ENCODE data around the gene ANO2. TPM values are rescaled to one million over a fixed set of nuclear protein-coding genes. Genes with fewer than 3 reads are reported as not detected.

Gene ANO2
- total and polyA plus RNA-seq, 8 donors = 0.44 to 16.9 (median 3.8) TPM; not detected in 1

GRCh38 chr12:5514545-5514944, 430.5 kb downstream of the ANO2 start:
- no peak overlapping the region for H3K4me3 ChIP-seq
- TF ChIP-seq, protein P1, sequence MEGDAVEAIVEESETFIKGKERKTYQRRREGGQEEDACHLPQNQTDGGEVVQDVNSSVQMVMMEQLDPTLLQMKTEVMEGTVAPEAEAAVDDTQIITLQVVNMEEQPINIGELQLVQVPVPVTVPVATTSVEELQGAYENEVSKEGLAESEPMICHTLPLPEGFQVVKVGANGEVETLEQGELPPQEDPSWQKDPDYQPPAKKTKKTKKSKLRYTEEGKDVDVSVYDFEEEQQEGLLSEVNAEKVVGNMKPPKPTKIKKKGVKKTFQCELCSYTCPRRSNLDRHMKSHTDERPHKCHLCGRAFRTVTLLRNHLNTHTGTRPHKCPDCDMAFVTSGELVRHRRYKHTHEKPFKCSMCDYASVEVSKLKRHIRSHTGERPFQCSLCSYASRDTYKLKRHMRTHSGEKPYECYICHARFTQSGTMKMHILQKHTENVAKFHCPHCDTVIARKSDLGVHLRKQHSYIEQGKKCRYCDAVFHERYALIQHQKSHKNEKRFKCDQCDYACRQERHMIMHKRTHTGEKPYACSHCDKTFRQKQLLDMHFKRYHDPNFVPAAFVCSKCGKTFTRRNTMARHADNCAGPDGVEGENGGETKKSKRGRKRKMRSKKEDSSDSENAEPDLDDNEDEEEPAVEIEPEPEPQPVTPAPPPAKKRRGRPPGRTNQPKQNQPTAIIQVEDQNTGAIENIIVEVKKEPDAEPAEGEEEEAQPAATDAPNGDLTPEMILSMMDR (IDR thresholded peaks at IDR 0.05) = no peak
- TF ChIP-seq POLR2AphosphoS5 (IDR thresholded peaks at IDR 0.05) (no peak), POLR2A (IDR thresholded peaks at IDR 0.05) (no peak)
- H3K4me1 ChIP-seq = peaks cover 0 to 15% (median 6%) of the 10 kb centered on the region in 4 donors
- WGBS, 5 donors = 82 to 97% (median 92%) methylated on average over 4 of the region's 4 CpGs
- peaks cover 0 to 9% (median 0%) of the 10 kb centered on the region in 3 donors for H3K27me3 ChIP-seq
- intact Hi-C loops (cut with DNase I; ENCODE audit: low total_unique reads) = no loop called here
- no peaks in the 10 kb centered on the region for H3K36me3 ChIP-seq
- no peak for DNase-seq
- no peaks in the 10 kb centered on the region for H3K9me3 ChIP-seq
- no peak overlapping the region for H3K27ac ChIP-seq

DNA sequence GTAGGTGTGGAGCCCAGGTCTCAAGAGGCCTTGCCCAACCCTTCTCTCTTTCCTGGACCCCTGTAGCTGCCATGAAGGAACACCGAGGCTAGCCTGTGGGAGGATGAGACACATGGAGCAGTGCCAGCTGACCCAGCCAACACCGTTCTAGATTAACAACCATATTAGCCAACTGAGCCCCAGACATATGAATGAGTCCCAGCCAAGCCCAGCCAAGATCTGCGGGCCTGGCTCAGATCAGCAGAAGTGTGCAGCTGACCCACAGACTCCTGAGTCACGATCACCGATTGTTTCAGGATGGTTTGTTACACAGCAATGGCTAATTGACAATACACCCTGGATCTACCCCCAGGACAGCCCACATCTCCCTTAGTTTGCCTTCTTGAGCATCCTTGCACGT, 431.0 kb downstream of the ANO2 start:
- intact Hi-C loops (cut with DNase I; ENCODE audit: low total_unique reads) = no loop called here
- DNase-seq = no peak
- 71 to 85% (median 82%) methylated on average over 6 of the region's 6 CpGs for WGBS, 5 donors

GRCh38 chr12:5513406-5513805, 431.7 kb downstream of the ANO2 start:
- TF ChIP-seq EP300 (IDR thresholded peaks at IDR 0.05) (no peak), POLR2A (IDR thresholded peaks at IDR 0.05) (no peak), POLR2AphosphoS5 (IDR thresholded peaks at IDR 0.05) (no peak)
- TF ChIP-seq, protein P1 (IDR thresholded peaks at IDR 0.05) = no peak
- H3K36me3 ChIP-seq = no peaks in the 10 kb centered on the region
- no peaks in the 10 kb centered on the region for H3K9me3 ChIP-seq
- 82 to 95% (median 94%) methylated on average over 4 of the region's 4 CpGs for WGBS, 5 donors
- H3K4me3 ChIP-seq = no peak overlapping the region
- intact Hi-C loops (cut with DNase I; ENCODE audit: low total_unique reads) = no loop called here
- peaks cover 0 to 15% (median 6%) of the 10 kb centered on the region in 4 donors for H3K4me1 ChIP-seq
- H3K27ac ChIP-seq = no peak overlapping the region
- no peak for DNase-seq
- H3K27me3 ChIP-seq = peaks cover 0 to 9% (median 0%) of the 10 kb centered on the region in 3 donors

More for the DNA sequence above, 431.0 kb downstream of the ANO2 start:
- Histone ChIP-seq H3K4me1 (peaks cover 0 to 15% (median 6%) of the 10 kb centered on the region in 4 donors), H3K4me3 (no peak overlapping the region), H3K27me3 (peaks cover 0 to 9% (median 0%) of the 10 kb centered on the region in 3 donors), H3K36me3 (no peaks in the 10 kb centered on the region), H3K9me3 (no peaks in the 10 kb centered on the region), H3K27ac (no peak overlapping the region)
- TF ChIP-seq, protein P1 (IDR thresholded peaks at IDR 0.05) = no peak
- TF ChIP-seq EP300 (IDR thresholded peaks at IDR 0.05) (no peak), POLR2AphosphoS5 (IDR thresholded peaks at IDR 0.05) (no peak), POLR2A (IDR thresholded peaks at IDR 0.05) (no peak)

Small RNA genes within 50 kb of the gene (small RNA-seq; reads per million reads assigned to genes)
- 0 reads per million in 4 donors for gene AC137627.1

Other genes with a start within 250 kb of the ANO2 start
- gene VWF, start 179.4 kb upstream of the ANO2 start, total RNA-seq = 100 to 1,000 TPM in 1 of 5 donors, 10 to 100 TPM in 4; 49.0 to 103 (median 69.6) TPM
- gene VWF, start 179.4 kb upstream of the ANO2 start, polyA plus RNA-seq = 10 to 100 TPM in 1 of 3 donors, 1 to 10 TPM in 2; 3.1 to 22.7 (median 3.2) TPM

All from stomach (tissue), 9 donors.